ENCODE results near the gene PLCB1.
"Not testable (repeated sequence)": the region's sequence is repeated elsewhere in the genome, so short reads cannot be mapped to it uniquely, and the experiment has no call there.

Gene PLCB1

GRCh38 chr20:8616792-8617191 lies 484.7 kb downstream of the PLCB1 start:
- no peak for DNase-seq (ENCODE audit: low spot score)

- DNase-seq (ENCODE audit: low spot score), result no peak
Measured at GRCh38 chr20:8621001-8621400, 488.9 kb downstream of the PLCB1 start.

GRCh38 chr20:8624046-8624445 lies 492.0 kb downstream of the PLCB1 start:
- DNase-seq (ENCODE audit: low spot score), result no peak

DNA sequence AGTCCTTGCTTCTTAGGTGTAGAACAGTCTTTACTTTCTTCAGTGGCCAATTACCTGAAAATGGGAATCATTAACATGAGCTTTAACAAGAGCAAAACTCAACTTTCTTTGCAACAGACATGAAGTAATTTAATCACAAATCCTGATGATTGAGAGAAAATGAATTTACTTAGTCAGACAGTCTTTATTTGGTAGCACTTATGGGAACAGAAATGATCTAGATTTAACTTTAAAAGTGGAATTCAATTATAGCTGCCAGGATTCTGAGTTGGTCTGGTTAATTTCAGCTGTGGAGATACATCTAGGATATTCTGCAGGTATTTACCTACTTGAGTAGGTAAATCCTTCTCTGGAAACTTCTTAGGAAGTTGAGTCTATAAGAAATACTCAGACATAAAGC lies 492.6 kb downstream of the PLCB1 start:
- DNase-seq (ENCODE audit: low spot score), result no peak

GRCh38 chr20:8627340-8628004 lies 495.4 kb downstream of the PLCB1 start:
- DNase-seq (ENCODE audit: low spot score), result no peak

GRCh38 chr20:8631271-8631670 lies 499.2 kb downstream of the PLCB1 start:
- DNase-seq (ENCODE audit: low spot score), result no peak

- no peak for DNase-seq (ENCODE audit: low spot score)
Measured at GRCh38 chr20:8633366-8633765, 501.3 kb downstream of the PLCB1 start.

- DNase-seq (ENCODE audit: low spot score), result no peak
Measured at GRCh38 chr20:8635048-8635572, 503.0 kb downstream of the PLCB1 start.

- no peak for DNase-seq (ENCODE audit: low spot score)
Measured at GRCh38 chr20:8635837-8636236, 503.8 kb downstream of the PLCB1 start.

- no peak for DNase-seq (ENCODE audit: low spot score)
Measured at GRCh38 chr20:8639112-8639778, 507.2 kb downstream of the PLCB1 start.

GRCh38 chr20:8640461-8640860 lies 508.4 kb downstream of the PLCB1 start:
- no peak for DNase-seq (ENCODE audit: low spot score)

GRCh38 chr20:8642247-8642646 lies 510.2 kb downstream of the PLCB1 start:
- no peak for DNase-seq (ENCODE audit: low spot score)

DNA sequence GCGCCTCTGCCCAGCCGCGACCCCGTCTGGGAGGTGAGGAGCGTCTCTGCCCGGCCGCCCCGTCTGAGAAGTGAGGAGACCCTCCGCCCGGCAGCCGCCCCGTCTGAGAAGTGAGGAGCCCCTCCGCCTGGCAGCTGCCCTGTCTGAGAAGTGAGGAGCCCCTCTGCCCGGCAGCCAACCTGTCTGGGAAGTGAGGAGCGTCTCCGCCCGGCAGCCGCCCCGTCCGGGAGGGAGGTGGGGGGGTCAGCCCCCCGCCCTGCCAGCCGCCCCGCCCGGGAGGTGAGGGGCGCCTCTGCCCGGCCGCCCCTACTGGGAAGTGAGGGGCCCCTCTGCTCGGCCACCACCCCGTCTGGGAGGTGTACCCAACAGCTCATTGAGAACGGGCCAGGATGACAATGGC lies 512.4 kb downstream of the PLCB1 start:
- DNase-seq (ENCODE audit: low spot score), result not testable (repeated sequence)

DNA sequence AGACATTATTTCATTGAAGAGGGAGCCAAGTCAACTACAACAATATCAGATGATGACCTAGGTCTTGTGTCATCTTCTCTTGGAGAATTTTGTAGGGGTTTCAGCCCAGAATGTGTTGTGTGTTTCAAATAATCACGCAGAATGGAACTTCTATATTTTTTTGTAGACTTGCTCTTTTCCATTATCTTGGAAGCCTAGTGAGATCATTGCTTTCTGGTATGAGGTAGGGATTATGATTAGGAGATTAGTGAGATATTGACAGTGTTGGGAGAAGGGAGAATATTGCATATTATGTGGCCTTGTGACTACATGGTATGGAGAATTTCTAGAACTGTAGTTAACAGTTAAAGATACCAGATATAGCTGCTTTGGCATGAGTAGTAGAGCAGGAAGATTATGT lies 513.3 kb downstream of the PLCB1 start:
- DNase-seq (ENCODE audit: low spot score), result no peak

DNA sequence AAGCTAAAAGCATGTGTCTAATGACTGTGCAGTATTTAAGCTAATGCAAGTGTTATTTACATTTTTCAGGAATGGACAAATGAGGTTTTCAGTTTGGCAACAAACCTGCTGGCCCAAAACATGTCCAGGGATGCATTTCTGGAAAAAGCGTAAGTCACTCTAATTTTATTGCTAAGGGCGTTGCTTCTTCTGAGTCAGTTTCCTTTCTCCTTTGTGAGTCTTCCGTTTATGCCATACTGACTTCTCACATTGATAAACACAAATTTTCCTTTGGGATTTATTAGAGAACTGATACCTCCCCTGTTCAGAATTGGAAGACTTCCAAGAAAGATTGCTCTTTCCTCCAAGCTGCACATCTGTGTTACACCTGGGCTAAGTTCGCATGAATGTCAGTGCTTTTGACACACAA lies 514.0 kb downstream of the PLCB1 start:
- DNase-seq (ENCODE audit: low spot score), result no peak

- no peak for DNase-seq (ENCODE audit: low spot score)
Measured at GRCh38 chr20:8646716-8647115, 514.6 kb downstream of the PLCB1 start.

GRCh38 chr20:8647961-8648441 lies 515.9 kb downstream of the PLCB1 start:
- no peak for DNase-seq (ENCODE audit: low spot score)

DNA sequence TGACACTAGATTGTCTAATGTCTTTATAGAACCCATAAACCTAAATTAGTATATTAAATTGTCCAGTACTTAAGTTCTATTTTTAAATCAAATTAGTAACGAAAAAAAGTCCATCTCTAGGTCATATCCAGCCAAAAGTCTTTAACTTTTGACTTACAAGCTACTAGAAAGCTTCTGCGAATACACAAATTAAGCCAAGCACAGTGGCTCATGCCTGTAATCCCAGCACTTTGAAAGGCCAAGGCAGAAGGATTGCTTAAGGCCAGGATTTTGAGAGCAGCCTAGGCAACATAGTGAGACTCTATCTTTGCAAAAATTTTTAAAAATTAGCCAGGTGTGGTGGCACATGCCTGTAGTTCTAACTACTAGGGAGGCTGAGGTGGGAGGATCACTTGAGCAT lies 516.4 kb downstream of the PLCB1 start:
- DNase-seq (ENCODE audit: low spot score), result no peak

GRCh38 chr20:8652396-8652795 lies 520.3 kb downstream of the PLCB1 start:
- no peak for DNase-seq (ENCODE audit: low spot score)

DNA sequence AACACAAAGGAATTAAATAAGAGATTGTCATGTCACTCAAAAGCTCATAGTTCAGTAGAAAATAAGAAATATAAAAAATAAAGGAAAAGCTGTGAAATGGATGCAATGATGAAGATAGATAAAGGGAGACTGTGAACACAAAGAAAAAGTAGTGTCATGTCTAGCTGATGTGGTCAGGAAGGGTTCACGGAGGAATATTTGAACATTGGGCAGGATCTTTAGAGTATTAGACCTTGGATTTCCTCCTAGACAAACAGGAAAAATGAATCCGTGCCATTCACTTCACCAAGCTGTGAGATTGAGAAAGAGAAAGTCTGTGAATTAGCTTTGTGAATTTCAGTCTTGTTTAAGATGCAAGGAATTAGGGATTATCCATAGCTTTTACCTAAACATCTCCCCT lies 522.4 kb downstream of the PLCB1 start:
- no peak for DNase-seq (ENCODE audit: low spot score)

- DNase-seq (ENCODE audit: low spot score), result no peak
Measured at GRCh38 chr20:8656335-8656734, 524.3 kb downstream of the PLCB1 start.

DNA sequence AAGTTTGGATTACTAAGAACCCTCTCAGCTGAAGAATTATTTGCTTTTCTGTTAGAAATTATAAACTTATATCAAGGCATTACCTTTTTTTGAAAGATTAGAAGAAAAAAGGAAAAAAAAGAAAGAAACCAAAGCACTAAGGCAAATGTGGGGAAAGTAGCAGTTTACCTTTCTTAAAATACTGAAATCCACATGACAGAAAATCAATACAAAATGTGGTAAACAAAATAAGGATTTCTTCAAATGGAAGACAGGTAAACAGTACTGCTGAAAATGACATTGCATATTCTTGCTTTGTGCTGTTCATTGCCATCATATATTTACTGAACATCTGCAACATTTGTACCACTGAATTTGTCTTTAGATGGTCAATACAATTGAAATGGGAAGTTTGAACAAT lies 525.6 kb downstream of the PLCB1 start:
- no peak for DNase-seq (ENCODE audit: low spot score)

DNA sequence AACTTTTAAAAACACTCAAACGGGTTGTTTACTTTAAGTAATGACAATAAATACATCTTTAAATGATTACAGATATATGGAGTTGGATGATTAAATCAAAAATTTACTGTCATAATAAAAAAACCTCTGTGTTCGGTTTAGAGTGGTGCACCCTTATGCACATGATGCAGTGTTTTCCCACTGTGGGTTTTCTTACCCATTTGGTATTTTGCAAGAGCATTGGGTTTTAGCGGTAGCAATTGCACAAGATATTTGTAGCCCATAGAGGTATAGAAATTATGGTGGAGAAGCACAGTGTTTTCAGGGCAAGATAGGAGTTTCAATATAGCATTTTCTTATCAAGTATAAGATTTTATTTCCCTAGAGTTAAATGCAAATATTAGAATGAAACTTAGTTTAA lies 526.0 kb downstream of the PLCB1 start:
- no peak for DNase-seq (ENCODE audit: low spot score)

Measured in D341Med (cell line).